IgD-negative memory B cell (primary cell): ENCODE results near the gene ABCB7. TPM values are rescaled to one million over a fixed set of nuclear protein-coding genes. Genes with fewer than 3 reads are reported as not detected.
"Not testable (repeated sequence)": the region's sequence is repeated elsewhere in the genome, so short reads cannot be mapped to it uniquely, and the experiment has no call there.

Source experiments
- H3K27ac Mint-ChIP-seq, 3 donors: one replicate each; pipeline ENCODE4 v1.8.0; 2020 to 2022; ENCODE audit warnings: mild to moderate bottlenecking in 3 of 3, mixed read lengths in 3 of 3, moderate library complexity in 1 of 3
- H3K27me3 Mint-ChIP-seq: one replicate; pipeline ENCODE4 v1.8.0; 2021; ENCODE audit warnings: mixed read lengths
- H3K36me3 Mint-ChIP-seq: one replicate; pipeline ENCODE4 v1.8.0; 2020; ENCODE audit warnings: mild to moderate bottlenecking, mixed read lengths
- H3K4me1 Mint-ChIP-seq, 3 donors: one replicate each; pipeline ENCODE4 v1.8.0; 2020 to 2022; ENCODE audit warnings: mixed read lengths in 3 of 3, mild to moderate bottlenecking in 1 of 3
- H3K4me3 Mint-ChIP-seq, 4 donors: one replicate each; pipeline ENCODE4 v1.8.0; 2020 to 2022; ENCODE audit warnings: mild to moderate bottlenecking in 4 of 4, mixed read lengths in 4 of 4, moderate library complexity in 3 of 4
- H3K9me3 Mint-ChIP-seq, 3 donors: one replicate each; pipeline ENCODE4 v1.8.0; 2020 to 2021; ENCODE audit warnings: mixed read lengths in 3 of 3, mild to moderate bottlenecking in 1 of 3
- polyA plus RNA-seq: library from polyadenylated mRNA; unstranded; fragments of 300-500 nt; fragmentation: Illumina TruSeq; gene quantifications from one replicate; pipeline ENCODE4 v1.2.3, GENCODE V29; 2021

Gene ABCB7
- polyA plus RNA-seq: 13.2 TPM

DNA sequence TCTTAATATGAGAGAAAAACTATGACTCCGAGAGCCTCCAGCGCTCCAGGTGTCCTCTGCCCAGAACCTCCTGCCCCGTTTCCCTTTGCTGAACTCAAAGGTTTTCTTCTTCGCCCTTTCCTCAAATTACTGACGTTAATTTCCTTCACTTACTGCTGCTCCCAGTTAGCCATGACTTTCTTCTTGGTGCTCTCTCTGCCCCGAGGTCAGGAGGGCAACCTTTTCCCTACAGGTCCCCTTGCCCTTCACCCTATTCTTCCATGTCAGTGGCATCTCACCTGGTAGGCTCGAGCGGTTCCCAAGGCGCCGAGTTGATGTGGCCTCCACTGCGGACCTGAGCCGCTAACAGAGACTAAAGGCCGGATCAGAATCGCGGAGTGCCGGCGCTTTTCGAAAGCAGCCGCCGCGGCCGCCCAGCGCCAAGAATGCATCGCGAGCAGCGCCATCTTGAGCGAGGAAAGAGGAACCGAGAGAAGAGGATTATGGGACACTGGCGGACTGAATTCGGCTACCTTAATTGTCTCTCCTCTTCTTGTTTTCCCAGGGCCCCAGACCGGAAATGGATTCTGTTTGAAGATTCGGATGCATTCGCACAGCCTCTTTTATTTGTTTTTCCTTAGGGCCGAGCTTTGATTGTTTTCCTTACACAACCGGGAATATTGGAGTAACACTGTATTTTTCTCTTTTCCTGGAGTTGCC, at the start of gene ABCB7:
Gene ABCB7 (minus strand): TSS at position 457 of the 699 bp plus-strand sequence. CDS start 11 bp downstream, at position 446.
- Mint-ChIP-seq H3K4me3 (peak within 1 kb of the TSS; percentile 94 to 100 (median 98)), H3K9me3 (no peaks in the 10 kb centered on the region), H3K27ac (peak within 1 kb of the TSS; percentile 97 to 98 (median 97)), H3K36me3 (no peaks in the 10 kb centered on the region), H3K27me3 (no peaks in the 10 kb centered on the region), H3K4me1 (peaks cover 3 to 17% (median 14%) of the 10 kb centered on the region in 3 donors)

DNA sequence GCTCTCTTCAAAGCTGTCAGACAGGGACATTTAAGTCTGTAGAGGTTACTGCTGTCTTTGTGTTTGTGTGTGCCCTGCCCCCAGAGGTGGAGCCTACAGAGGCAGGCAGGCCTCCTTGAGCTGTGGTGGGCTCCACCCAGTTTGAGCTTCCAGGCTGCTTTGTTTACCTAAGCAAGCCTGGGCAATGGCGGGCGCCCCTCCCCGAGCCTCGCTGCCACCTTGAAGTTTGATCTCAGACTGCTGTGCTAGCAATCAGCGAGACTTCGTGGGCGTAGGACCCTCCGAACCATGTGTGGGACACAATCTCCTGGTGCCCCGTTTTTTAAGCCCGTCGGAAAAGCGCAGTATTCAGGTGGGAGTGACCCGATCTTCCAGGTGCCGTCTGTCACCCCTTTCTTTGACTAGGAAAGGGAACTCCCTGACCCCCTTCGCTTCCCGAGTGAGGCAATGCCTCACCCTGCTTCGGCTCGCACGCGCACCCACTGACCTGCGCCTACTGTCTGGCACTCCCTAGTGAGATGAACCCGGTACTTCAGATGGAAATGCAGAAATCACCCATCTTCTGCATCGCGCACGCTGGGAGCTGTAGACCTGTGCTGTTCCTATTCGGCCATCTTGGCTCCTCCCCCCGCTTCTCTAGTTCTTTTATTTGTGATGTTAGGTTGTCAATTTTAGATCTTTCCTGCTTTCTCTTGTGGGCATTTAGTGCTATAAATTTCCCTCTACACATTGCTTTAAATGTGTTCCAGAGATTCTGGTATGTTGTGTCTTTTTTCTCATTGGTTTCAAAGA, 32.5 kb upstream of the ABCB7 start:
- H3K27ac Mint-ChIP-seq, H3K9me3 Mint-ChIP-seq, H3K4me3 Mint-ChIP-seq, H3K4me1 Mint-ChIP-seq, H3K27me3 Mint-ChIP-seq, H3K36me3 Mint-ChIP-seq: not testable (repeated sequence)

DNA sequence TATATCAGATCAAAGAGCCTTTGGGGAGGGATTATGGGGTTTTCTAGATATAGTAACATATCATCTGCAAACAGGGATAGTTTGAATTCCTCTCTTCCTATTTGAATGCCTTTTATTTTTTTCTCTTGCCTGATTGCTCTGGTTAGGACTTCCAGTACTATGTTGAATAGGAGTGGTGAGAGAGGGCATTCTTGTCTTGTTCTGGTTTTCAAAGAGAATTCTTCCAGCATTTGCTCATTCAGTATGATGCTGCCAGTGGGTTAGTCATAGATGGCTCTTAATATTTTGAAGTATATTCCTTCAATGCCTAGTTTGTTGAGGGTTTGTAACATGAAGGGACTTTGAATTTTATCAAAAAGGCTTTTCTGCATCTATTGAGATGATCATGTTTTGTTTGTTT, 25.6 kb upstream of the ABCB7 start:
- no peaks in the 10 kb centered on the region for H3K36me3 Mint-ChIP-seq
- H3K4me1 Mint-ChIP-seq: no peaks in the 10 kb centered on the region
- no peak overlapping the region for H3K4me3 Mint-ChIP-seq

DNA sequence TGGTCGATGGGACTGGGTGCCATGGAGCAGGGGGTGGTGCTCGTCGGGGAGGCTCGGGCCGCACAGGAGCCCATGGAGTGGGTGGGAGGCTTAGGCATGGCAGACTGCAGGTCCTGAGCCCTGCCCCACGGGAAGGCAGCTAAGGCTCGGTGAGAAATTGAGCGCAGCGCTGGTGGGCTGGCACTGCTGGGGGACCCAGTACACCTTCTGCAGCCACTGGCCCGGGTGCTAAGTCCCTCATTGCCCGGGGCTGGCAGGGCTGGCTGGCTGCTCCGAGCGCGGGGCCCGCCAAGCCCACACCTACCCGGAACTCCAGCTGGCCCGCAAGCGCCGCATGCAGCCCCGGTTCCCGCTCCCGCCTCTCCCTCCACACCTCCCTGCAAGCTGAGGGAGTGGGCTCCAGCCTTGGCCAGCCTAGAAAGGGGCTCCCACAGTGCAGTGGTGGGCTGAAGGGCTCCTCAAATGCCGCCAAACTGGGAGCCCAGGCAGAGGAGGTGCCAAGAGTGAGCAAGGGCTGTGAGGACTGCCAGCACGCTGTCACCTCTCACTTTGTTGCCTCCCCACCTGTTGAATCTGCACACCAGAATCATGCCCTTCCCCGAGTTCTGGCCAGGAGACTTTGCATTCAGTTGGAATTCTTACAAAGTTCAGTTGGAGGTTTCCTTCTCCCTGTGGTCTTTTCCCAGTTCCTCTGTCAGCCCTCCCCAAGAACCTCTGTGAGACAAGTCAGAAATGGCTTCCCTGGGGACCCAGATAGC, 23.6 kb upstream of the ABCB7 start:
- H3K27me3 Mint-ChIP-seq, H3K9me3 Mint-ChIP-seq, H3K36me3 Mint-ChIP-seq, H3K4me1 Mint-ChIP-seq, H3K27ac Mint-ChIP-seq, H3K4me3 Mint-ChIP-seq: not testable (repeated sequence)

More for the DNA sequence above, 25.6 kb upstream of the ABCB7 start:
- Mint-ChIP-seq H3K27ac (no peak overlapping the region), H3K27me3 (no peaks in the 10 kb centered on the region), H3K9me3 (no peaks in the 10 kb centered on the region)

DNA sequence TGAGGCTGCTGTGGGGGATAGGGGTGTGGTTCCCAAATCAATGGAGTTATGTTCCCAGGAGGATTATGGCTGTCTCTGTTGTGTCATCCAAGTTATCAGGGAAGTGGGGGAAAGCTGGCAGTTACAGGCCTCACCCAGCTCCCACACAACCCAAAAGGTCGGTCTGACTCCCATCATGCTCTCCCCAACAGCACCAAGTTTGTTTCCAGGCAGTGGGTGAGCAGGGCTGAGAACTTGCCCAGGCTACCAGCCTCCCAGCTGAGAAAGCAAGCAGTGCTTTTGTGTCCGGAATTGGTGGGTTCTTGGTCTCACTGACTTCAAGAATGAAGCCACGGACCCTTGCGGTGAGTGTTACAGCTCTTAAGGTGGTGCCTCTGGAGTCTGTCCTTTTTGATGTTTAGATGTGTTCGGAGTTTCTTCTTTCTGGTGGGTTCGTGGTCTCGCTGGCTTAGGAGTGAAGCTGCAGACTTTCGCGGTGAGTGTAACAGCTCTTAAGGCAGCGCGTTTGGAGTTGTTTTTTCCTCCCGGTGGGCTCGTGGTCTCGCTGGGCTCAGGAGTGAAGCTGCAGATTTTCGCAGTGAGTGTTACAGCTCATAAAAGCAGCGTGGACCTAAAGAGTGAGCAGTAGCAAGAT, 16.3 kb upstream of the ABCB7 start:
- not testable (repeated sequence) for H3K9me3 Mint-ChIP-seq, H3K27me3 Mint-ChIP-seq, H3K36me3 Mint-ChIP-seq, H3K27ac Mint-ChIP-seq, H3K4me3 Mint-ChIP-seq, H3K4me1 Mint-ChIP-seq

DNA sequence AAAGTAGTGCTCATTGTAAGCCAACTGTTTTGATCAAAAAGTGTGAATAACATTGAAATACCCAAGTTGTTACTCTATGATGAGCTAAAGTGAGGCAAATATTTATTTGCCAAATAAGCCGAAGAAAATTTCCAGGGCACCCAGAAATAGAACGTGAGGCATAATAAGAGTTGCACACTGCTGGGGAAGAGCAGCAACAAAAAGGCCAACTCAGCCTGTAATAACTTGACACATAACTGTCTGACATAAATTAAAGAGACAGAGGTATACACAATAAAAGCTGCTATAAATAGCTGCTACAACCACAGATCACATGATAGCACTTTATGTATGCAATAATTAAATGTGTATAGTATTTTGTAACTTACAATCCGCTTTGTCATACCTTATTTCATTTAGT, 2.0 kb upstream of the ABCB7 start:
- Mint-ChIP-seq H3K36me3 (no peaks in the 10 kb centered on the region), H3K4me1 (peaks cover 0 to 13% (median 11%) of the 10 kb centered on the region in 3 donors), H3K27ac (no peak overlapping the region), H3K4me3 (no peak overlapping the region), H3K27me3 (no peaks in the 10 kb centered on the region), H3K9me3 (no peaks in the 10 kb centered on the region)

DNA sequence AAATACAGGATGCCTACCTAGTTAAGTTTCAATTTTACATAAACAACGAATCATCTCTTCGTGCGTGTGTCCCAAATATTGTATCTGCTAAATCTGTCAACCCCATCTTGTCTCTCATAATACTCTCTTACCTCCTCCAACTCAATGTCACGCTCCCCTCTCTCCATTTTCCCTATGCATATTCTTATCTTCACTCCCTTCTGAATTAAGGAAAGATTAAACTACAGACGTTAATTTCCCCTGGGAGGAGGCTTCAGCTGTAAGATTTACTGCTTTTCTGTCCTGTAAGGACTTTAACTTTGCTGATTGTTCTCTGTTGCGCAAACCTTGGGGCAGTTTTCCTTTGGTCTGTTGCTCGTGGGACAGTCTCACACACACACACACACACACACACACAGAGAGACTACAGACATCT, 455 bp upstream of the ABCB7 start:
- Mint-ChIP-seq H3K36me3 (no peaks in the 10 kb centered on the region), H3K4me1 (peaks cover 3 to 14% (median 11%) of the 10 kb centered on the region in 3 donors), H3K27me3 (no peaks in the 10 kb centered on the region), H3K4me3 (peak overlapping the region; percentile 94 to 100 (median 98)), H3K9me3 (no peaks in the 10 kb centered on the region), H3K27ac (peak overlapping the region; percentile 97 to 98 (median 97))

DNA sequence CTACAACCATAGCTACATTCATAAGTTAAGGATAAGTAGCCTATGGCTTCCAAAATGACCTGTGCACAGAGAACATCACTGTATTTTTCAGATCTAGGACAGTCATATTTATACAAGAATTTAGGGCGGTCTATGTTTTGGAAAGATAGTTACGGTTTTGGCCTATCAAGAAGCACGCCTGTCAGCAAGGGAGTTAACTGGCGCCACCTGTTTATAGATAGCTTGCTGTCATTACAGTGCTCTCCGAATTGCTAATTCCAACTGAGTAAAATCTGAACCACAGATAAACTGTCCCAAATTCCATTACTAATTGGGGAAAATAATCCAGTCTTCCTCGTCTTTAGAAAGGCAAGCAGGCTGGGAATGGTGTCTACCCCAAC, 646 bp downstream of the ABCB7 start:
- H3K9me3 Mint-ChIP-seq: no peaks in the 10 kb centered on the region
- peak overlapping the region; percentile 94 to 100 (median 98) for H3K4me3 Mint-ChIP-seq
- H3K4me1 Mint-ChIP-seq: peaks cover 3 to 17% (median 14%) of the 10 kb centered on the region in 3 donors
- peak overlapping the region; percentile 97 to 98 (median 97) for H3K27ac Mint-ChIP-seq
- no peaks in the 10 kb centered on the region for H3K27me3 Mint-ChIP-seq
- no peaks in the 10 kb centered on the region for H3K36me3 Mint-ChIP-seq

DNA sequence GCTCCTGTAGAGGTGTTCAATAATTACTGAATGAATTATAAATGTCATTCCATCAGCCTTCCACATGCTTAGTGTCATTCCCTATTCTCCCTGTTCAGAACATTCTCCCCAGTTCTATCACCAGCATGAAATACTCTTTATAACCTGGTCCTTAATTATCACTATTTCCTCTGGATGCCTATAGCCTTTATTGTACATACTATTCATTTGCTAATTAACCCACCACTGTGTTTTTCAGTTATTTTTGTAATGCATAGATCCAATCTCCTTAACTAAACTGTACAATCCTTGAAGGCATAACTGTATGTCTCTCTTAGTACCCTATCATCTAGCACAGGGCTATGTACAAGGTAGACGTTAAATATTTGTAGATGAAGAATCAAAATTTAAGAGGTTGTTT, 1.2 kb downstream of the ABCB7 start:
- H3K27me3 Mint-ChIP-seq: no peaks in the 10 kb centered on the region
- no peak overlapping the region for H3K27ac Mint-ChIP-seq
- H3K36me3 Mint-ChIP-seq: no peaks in the 10 kb centered on the region
- peak overlapping the region; percentile 17 to 98 (median 30) for H3K4me3 Mint-ChIP-seq
- no peaks in the 10 kb centered on the region for H3K9me3 Mint-ChIP-seq
- H3K4me1 Mint-ChIP-seq: peaks cover 3 to 17% (median 16%) of the 10 kb centered on the region in 3 donors

DNA sequence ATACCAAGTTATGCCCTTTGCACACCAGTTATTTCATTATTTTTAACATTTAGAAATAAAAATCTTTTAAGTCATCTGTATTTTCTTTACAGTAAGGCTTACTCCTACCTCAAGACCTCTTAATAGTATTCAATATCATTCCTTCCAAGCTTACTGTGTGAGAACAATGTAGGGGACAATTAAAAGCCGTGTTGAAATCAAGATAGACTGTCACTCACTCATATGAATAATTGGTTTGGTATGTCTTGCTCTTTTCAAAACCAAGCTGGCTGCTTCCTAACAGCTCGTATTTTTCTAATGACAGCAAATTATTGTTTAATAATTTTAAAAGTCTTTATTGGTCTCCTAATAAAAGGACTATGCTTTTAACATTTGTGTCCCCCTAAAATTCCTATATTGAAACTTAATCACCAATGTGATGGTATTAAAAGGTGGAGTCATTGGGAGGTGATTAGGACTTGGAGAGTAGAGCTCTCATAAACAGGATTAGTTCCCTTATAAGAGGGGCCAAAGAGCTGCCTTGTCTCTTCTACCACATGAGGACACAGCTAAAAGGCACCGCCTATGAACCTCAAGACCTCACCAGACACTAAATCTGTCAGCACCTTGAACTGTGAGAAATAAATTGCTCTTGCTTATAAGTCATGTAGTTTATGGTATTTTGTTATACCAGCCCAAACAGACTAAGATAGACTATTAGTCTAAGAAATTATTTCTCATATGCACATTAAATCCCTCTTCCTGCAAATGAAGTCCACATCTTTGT, 4.1 kb downstream of the ABCB7 start:
- H3K4me1 Mint-ChIP-seq: peaks cover 3 to 20% (median 17%) of the 10 kb centered on the region in 3 donors
- H3K9me3 Mint-ChIP-seq: no peaks in the 10 kb centered on the region
- no peaks in the 10 kb centered on the region for H3K27me3 Mint-ChIP-seq
- H3K27ac Mint-ChIP-seq: no peak overlapping the region
- H3K36me3 Mint-ChIP-seq: peaks cover 4% of the 10 kb centered on the region
- no peak overlapping the region for H3K4me3 Mint-ChIP-seq

DNA sequence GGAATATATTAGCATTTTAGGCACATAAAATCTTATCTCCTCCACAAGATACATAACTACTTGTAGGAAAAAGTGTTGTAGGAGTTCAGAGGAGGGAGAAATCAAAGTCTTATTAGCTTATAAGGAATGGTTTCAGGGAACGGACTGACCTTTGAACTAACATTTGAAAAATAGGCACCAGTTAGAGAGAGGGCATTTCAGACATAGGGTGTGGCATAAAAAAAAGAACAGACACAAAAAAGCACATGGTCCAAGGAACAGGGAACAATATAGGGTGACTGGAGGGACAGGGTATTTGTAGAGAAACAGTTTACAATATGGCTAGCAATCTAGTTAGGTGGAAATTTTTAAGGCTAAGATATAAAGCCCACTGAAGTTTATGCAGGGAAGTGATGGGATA, 6.4 kb downstream of the ABCB7 start:
- peaks cover 10% of the 10 kb centered on the region for H3K36me3 Mint-ChIP-seq
- H3K27ac Mint-ChIP-seq: no peak overlapping the region
- H3K9me3 Mint-ChIP-seq: no peaks in the 10 kb centered on the region

DNA sequence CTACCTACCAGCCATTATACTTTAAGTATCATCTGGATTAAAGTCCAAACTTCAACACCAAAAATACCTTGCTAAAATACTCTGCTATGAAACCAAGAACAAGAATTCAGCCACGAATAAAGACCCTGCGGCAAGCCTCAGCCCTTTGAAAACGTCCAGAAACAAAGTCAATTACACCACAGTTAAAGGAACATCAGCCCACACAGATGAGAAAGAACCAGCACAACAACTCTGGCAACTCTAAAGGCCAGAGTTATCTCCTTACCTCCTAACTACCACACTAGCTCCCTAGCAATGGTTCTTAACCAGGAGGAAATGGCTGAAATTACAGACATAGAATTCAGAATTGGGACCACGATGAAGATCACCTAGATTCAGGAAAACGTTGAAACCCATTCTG, 23.4 kb downstream of the ABCB7 start:
- Mint-ChIP-seq H3K27ac (no peak overlapping the region), H3K4me1 (peaks cover 2 to 22% (median 11%) of the 10 kb centered on the region in 3 donors), H3K4me3 (no peak overlapping the region), H3K27me3 (no peaks in the 10 kb centered on the region), H3K9me3 (peaks cover 0 to 1% (median 0%) of the 10 kb centered on the region in 3 donors), H3K36me3 (peaks cover 8% of the 10 kb centered on the region)

More for the DNA sequence above, 6.4 kb downstream of the ABCB7 start:
- no peaks in the 10 kb centered on the region for H3K27me3 Mint-ChIP-seq
- peaks cover 4 to 18% (median 6%) of the 10 kb centered on the region in 3 donors for H3K4me1 Mint-ChIP-seq
- H3K4me3 Mint-ChIP-seq: no peak overlapping the region

DNA sequence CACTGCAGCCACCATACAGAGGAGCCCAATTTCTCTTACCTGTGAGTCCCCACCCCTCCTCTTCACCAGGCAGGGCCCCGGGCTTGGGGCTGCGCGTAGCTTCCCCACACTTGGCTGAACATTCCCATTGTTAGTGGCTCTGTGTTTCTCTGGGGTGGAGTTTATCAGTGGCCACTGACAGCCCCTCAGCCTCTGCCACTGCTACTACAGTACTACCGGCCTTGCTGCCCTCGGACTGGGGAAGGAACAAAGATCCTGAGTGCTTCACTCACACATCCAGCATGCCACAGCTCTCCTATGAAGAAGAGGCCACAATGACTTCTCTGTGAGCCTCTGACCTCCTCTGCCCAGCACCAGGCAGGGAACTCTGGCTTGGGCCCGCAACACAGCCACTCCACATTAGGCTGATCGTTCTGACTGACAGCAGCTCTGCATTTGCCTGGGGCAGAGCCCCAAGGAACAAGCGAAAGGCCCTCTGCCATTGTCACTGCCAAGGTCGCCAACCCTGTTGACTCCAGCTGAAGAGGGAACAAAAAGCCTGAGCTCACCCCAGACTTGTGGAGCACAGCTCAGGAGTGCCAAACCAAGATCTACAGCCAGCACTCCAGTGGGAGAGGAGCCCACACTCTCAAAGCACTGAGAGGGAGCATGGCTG, 24.0 kb downstream of the ABCB7 start:
- Mint-ChIP-seq H3K27ac (no peak overlapping the region), H3K36me3 (peaks cover 6% of the 10 kb centered on the region), H3K4me1 (peaks cover 3 to 22% (median 11%) of the 10 kb centered on the region in 3 donors), H3K27me3 (no peaks in the 10 kb centered on the region), H3K9me3 (peaks cover 0 to 1% (median 0%) of the 10 kb centered on the region in 3 donors), H3K4me3 (no peak overlapping the region)

DNA sequence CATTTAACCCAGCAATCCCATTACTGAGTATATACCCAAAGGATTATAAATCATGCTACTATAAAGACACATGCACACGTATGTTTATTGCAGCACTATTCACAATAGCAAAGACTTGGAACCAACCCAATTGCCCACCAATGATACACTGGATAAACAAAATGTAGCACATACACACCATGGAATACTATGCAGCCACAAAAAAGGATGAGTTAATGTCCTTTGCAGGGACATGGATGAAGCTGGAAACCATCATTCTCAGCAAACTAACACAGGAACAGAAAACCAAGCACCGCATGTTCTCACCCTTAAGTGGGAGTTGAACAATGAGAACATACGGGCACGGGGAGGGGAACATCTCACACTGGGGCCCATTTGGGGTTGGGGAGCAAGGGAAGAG, 27.0 kb downstream of the ABCB7 start:
- H3K4me1 Mint-ChIP-seq: peaks cover 3 to 12% (median 4%) of the 10 kb centered on the region in 3 donors
- H3K36me3 Mint-ChIP-seq, H3K4me3 Mint-ChIP-seq, H3K27me3 Mint-ChIP-seq, H3K9me3 Mint-ChIP-seq, H3K27ac Mint-ChIP-seq: not testable (repeated sequence)
